Activated CD8-positive, alpha-beta T cell treated with anti-CD3 and anti-CD28 coated beads for 36 hours (primary cell): Measurements from ENCODE around the gene GPR42. TPM values are rescaled to one million over a fixed set of nuclear protein-coding genes. Genes with fewer than 3 reads are reported as not detected.

Source experiments
- ATAC-seq: fragments of 200-7000 bp; cut with Tn5 transposase; one replicate; pipeline ENCODE4 v1.10.0; 2021; ENCODE audit warnings: mild to moderate bottlenecking, moderate library complexity
- CTCF ChIA-PET: fragments of 350-600 bp; sonication (Branson Sonifier 250); formaldehyde crosslinking; loops from one replicate; lab custom pipeline; 2021; ENCODE audit warnings: antibody characterized with exemption; lab: Charles Lee
- POLR2A ChIA-PET: fragments of 350-600 bp; sonication (Branson Sonifier 250); formaldehyde crosslinking; loops from one replicate; lab custom pipeline; 2021; ENCODE audit warnings: antibody characterized with exemption; lab: Charles Lee
- DNase-seq: peaks from one replicate; pipeline ENCODE4 v3.0.0-alpha.2; 2020
- H3K27ac Mint-ChIP-seq: one replicate; pipeline ENCODE4 v1.8.0; 2021; ENCODE audit warnings: mild to moderate bottlenecking, mixed read lengths
- H3K27me3 Mint-ChIP-seq: one replicate; pipeline ENCODE4 v1.8.0; 2021; ENCODE audit warnings: mixed read lengths
- H3K36me3 Mint-ChIP-seq: one replicate; pipeline ENCODE4 v1.8.0; 2021; ENCODE audit warnings: low read depth, mixed read lengths
- H3K4me1 Mint-ChIP-seq: one replicate; pipeline ENCODE4 v1.8.0; 2021; ENCODE audit warnings: low read depth, mixed read lengths
- H3K4me3 Mint-ChIP-seq: one replicate; pipeline ENCODE4 v1.8.0; 2021; ENCODE audit warnings: mild to moderate bottlenecking, moderate library complexity, mixed read lengths
- H3K9me3 Mint-ChIP-seq: one replicate; pipeline ENCODE4 v1.8.0; 2021; ENCODE audit warnings: mixed read lengths
- intact Hi-C: fragments of 100-400 bp; cut with micrococcal nuclease; formaldehyde crosslinking; loops from one replicate; pipeline ENCODE4 v1.10.0; 2022
- total RNA-seq, 2 experiments: library from RNA; stranded (reverse); gene quantifications; one replicate each; pipeline ENCODE4 v1.2.3, GENCODE V29; 2021
- TF ChIP-seq, protein P1 (sequence below): fragments of 200-600 bp; IDR thresholded peaks from one replicate; pipeline ENCODE4 v1.8.0; 2022; ENCODE audit warnings: antibody characterized with exemption, mild to moderate bottlenecking

GPR42 gene
- total RNA-seq, 2 experiments from 2014 or later, result 0.18 to 0.56 TPM

DNA sequence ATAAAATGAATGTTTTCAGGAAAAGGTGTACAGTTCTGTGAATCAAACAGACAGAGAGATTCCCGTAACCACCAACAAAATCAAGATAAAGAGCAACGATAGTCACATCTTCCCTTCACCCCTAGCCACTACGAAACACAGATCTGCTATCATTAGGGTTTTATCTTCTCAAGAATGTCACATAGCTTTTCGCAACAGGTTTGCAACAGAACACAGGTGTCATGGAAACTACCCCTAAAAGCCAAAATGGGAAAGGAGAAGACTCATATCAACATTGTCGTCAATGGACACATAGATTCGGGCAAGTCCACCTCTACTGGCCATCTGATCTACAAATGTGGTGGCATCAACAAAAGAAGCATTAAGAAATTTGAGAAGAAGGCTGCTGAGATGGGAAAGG lies 11.1 kb downstream of the GPR42 start:
- H3K36me3 Mint-ChIP-seq, result peaks cover 3% of the 10 kb centered on the region
- ATAC-seq (no peak), DNase-seq (no peak)
- H3K4me1 Mint-ChIP-seq, result peaks cover 3% of the 10 kb centered on the region
- no peak overlapping the region for H3K4me3 Mint-ChIP-seq
- intact Hi-C loops, result no loop called here
- TF ChIP-seq, protein P1, sequence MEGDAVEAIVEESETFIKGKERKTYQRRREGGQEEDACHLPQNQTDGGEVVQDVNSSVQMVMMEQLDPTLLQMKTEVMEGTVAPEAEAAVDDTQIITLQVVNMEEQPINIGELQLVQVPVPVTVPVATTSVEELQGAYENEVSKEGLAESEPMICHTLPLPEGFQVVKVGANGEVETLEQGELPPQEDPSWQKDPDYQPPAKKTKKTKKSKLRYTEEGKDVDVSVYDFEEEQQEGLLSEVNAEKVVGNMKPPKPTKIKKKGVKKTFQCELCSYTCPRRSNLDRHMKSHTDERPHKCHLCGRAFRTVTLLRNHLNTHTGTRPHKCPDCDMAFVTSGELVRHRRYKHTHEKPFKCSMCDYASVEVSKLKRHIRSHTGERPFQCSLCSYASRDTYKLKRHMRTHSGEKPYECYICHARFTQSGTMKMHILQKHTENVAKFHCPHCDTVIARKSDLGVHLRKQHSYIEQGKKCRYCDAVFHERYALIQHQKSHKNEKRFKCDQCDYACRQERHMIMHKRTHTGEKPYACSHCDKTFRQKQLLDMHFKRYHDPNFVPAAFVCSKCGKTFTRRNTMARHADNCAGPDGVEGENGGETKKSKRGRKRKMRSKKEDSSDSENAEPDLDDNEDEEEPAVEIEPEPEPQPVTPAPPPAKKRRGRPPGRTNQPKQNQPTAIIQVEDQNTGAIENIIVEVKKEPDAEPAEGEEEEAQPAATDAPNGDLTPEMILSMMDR, result no peak
- peaks cover 3% of the 10 kb centered on the region for H3K9me3 Mint-ChIP-seq
- ChIA-PET CTCF (interaction anchor here (1.0 kb wide), 1 partner anchor 113 kb away, joined by 3 read pairs; no protein-coding TSS in a partner anchor), POLR2A (no interaction called here)
- peaks cover 9% of the 10 kb centered on the region for H3K27me3 Mint-ChIP-seq
- no peak overlapping the region for H3K27ac Mint-ChIP-seq

DNA sequence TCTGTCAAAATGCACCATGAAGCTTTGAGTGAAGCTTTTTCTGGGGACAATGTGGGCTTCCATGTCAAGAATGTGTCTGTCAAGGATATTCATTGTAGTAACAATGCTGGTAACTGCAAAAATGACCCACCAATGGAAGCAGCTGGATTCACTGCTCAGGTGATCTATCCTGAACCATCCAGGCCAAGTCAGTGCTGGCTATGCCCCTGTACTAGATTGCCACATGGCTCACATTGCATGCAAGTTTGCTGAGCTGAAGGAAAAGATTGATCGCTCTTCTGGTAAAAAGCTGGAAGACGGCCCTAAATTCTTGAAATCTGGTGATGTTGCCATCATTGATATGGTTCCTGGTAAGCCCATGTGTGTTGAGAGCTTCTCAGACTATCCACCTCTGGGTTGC lies 12.7 kb downstream of the GPR42 start:
- DNase-seq, result no peak
- no peak for ATAC-seq
- Mint-ChIP-seq H3K4me1 (no peaks in the 10 kb centered on the region), H3K36me3 (peaks cover 3% of the 10 kb centered on the region), H3K27ac (no peak overlapping the region), H3K9me3 (peaks cover 3% of the 10 kb centered on the region), H3K27me3 (peaks cover 5% of the 10 kb centered on the region), H3K4me3 (no peak overlapping the region)
- intact Hi-C loops, result no loop called here
- ChIA-PET POLR2A (no interaction called here), CTCF (interaction anchor here (1.0 kb wide), 1 partner anchor 26 kb away, joined by 3 read pairs; the partner anchor contains the start of gene FFAR3)
- TF ChIP-seq, protein P1, result no peak

DNA sequence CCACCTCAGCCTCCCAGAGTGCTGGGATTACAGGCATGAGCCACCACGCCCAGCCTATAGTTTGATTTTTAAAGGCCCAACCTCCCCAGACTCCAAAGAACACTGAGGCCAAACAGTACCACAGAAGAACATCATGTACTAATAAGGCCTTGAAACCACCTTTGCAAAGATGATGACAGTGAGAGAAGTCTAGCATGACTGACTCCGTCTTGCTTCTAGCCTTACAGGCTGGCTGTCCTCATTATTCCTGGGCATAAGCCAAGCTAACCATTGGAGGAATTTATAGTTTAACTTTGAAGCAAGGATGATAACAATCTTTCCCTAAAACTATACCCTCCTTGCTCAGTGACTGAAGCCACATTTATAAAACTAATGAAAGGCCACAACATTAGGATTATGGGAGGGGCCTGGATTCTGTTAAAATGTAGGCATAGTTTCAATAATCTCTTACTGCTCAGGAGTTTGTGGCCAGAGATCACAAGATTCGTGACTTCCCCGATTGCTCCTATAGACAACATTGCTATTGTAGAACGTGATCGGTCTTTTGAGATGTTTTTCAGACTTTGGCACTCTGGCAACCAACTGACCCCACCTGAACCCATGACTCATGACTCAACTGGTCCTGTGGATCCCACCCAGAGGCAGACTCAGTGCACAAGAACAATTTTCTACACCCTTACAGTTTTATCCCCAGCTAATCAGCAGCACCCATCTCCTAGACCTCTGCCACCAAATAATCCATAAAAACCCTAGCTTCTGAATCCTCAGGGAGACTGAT lies 17.6 kb downstream of the GPR42 start:
- TF ChIP-seq, protein P1, result no peak
- H3K9me3 Mint-ChIP-seq, result peaks cover 3% of the 10 kb centered on the region
- ATAC-seq (no peak), DNase-seq (no peak)
- H3K36me3 Mint-ChIP-seq, result peaks cover 3% of the 10 kb centered on the region
- no peaks in the 10 kb centered on the region for H3K27me3 Mint-ChIP-seq
- ChIA-PET CTCF (no interaction called here), POLR2A (interaction anchor here (1.5 kb wide), 1 partner anchor 123 kb away, joined by 3 read pairs; no protein-coding TSS in a partner anchor)
- no peak overlapping the region for H3K4me3 Mint-ChIP-seq
- intact Hi-C loops, result no loop called here
- no peak overlapping the region for H3K27ac Mint-ChIP-seq
- no peaks in the 10 kb centered on the region for H3K4me1 Mint-ChIP-seq

DNA sequence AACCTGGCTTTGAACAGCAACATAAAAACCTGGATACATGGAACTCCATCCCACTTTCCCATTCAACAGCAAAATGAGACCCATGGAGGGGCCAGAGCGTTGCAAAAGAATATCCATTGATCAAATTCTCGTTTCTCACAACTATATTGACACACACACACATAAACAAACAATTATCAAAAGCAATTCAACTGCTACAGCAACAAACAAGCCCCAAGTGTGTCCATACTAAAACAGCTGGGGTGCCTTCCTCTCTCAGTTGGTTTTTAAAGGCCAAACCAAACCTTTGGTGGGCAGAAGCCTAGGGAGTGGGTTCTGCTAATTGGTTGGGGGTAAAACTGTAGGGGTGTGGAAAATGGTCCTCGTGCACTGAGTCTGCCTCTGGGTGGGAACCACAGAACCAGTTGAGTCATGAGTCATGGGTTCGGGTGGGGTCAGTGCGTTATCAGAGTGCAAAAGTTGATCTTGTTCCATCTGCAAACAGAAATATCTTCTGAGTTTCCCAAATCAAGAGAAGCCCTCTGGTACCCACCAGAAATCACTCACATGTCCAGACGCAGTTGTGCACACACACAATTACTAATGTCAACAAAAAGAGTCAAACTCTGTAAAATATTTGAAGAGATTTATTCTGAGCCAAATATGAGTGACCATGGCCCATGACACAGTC lies 18.5 kb downstream of the GPR42 start:
- intact Hi-C loops, result no loop called here
- peaks cover 3% of the 10 kb centered on the region for H3K9me3 Mint-ChIP-seq
- DNase-seq (no peak), ATAC-seq (no peak)
- no peak overlapping the region for H3K4me3 Mint-ChIP-seq
- ChIA-PET CTCF (no interaction called here), POLR2A (interaction anchor here (1.5 kb wide), 1 partner anchor 124 kb away, joined by 3 read pairs; no protein-coding TSS in a partner anchor)
- TF ChIP-seq, protein P1, result no peak
- no peak overlapping the region for H3K27ac Mint-ChIP-seq
- peaks cover 3% of the 10 kb centered on the region for H3K36me3 Mint-ChIP-seq
- H3K4me1 Mint-ChIP-seq, result no peaks in the 10 kb centered on the region
- H3K27me3 Mint-ChIP-seq, result no peaks in the 10 kb centered on the region
